Measurements from ENCODE around the gene ATXN1. TPM values are rescaled to one million over a fixed set of nuclear protein-coding genes. Genes with fewer than 3 reads are reported as not detected.
"Not testable (repeated sequence)": the region's sequence is repeated elsewhere in the genome, so short reads cannot be mapped to it uniquely, and the experiment has no call there.

The ATXN1 gene
- total RNA-seq, 1 experiment from 2014 or later, result 7.6 TPM

DNA sequence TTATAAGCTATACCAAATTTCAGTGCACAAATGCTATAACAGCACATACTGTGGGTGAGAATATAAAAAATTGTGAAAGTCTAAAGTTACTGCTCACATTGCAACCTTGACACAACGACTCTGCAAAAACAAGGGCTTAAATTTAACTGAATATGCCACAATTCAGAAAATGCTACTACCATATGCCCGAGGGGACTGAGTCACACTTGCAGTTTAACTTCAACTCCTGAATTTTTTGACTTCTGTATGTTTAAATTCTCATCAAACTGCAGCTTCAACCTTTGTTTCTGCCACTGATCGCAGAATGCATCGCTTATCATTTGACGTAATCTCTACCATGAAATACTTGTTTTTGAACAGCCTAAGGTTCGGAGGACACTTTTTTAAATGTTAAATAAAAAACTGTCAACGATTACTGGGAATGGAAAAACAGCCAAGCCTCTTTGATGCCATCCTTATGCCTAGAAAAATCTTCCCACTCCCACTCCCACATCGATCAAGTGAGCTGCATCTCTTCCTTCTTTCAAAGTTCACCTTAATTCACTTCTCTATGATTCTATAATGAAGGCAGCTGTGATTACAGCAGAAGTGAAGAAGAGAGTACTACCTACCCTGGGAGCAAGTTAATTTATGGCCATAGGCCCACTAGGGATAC, 136.5 kb downstream of the ATXN1 start:
- Histone ChIP-seq H3K4me3 (ENCODE audit: insufficient read depth, low read depth, low read length) (no peak overlapping the region), H3K27me3 (ENCODE audit: control insufficient read depth, insufficient read depth, low read length) (no peaks in the 10 kb centered on the region), H3K36me3 (replicated peaks; ENCODE audit: control insufficient read depth, insufficient read depth, low read length) (no peaks in the 10 kb centered on the region)
- no peak for DNase-seq

DNA sequence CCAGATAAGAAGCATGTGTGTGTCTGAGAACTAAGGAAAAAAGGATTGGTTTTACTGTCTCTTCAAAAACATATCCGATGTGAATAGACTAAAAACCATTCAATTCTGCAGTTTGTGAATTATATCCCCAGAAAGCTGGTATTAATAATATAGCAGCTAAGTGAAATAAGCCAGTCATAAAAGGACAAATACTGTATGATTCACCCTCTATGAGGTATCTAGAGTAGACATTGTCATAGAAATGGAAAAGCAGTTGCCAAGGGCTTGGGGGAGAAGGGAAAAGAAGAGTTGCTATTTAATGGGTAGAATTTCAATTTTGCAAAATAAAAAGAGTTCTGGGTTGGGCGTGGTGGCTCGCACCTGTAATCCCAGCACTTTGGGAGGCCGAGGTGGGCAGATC, 137.5 kb downstream of the ATXN1 start:
- Histone ChIP-seq H3K27me3 (ENCODE audit: control insufficient read depth, insufficient read depth, low read length) (no peaks in the 10 kb centered on the region), H3K4me3 (ENCODE audit: insufficient read depth, low read depth, low read length) (no peak overlapping the region), H3K36me3 (replicated peaks; ENCODE audit: control insufficient read depth, insufficient read depth, low read length) (no peaks in the 10 kb centered on the region)
- no peak for DNase-seq

DNA sequence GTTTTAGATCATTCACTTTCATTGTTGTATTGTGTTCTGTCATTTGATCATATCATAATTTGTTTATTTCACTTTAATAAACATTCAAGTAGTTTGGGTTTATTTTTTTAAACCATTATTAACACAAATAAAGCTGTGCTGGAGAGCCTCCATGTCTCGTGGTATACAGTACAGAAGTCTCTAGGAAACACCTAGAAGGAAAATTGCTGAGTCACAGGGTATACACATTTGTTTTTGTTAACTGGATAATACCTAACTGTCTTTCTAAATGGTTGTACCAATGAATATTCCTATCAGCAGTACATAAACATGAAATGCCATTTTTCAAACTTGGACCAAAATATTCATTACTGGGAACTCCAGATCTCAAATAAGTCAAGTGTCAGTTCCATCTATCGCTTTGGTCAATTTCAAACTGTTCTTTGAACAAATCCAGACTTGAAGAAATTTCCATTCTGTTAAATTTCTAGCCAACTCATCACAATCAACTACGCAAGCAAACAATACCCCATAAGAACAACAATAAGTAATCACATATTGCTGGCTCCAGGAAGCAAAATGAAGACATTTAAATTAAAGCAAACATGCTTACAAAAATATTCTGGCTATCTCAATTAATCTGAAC, 138.1 kb downstream of the ATXN1 start:
- DNase-seq, result no peak
- Histone ChIP-seq H3K27me3 (ENCODE audit: control insufficient read depth, insufficient read depth, low read length) (no peaks in the 10 kb centered on the region), H3K4me3 (ENCODE audit: insufficient read depth, low read depth, low read length) (no peak overlapping the region), H3K36me3 (replicated peaks; ENCODE audit: control insufficient read depth, insufficient read depth, low read length) (no peaks in the 10 kb centered on the region)

DNA sequence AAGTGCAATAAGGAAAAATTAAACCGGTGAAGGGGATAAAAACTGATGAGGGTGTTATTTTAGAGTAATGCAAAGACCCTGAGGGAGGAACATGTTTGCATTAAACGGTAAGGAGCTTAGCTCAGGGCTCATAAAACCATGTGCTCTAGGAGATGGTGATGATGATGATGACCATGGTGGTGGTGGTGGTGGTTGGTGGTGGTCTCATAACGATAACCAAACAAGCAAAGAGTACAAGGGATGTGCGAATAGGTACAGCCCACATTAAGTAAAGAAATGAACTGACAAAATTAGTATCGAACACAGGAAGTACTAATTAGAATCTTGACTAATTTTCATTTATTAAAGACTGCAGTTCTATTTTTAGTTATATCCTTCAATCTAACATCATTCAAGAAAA, 139.1 kb downstream of the ATXN1 start:
- no peak overlapping the region for H3K4me3 ChIP-seq (ENCODE audit: insufficient read depth, low read depth, low read length)
- H3K27me3 ChIP-seq (ENCODE audit: control insufficient read depth, insufficient read depth, low read length), result no peaks in the 10 kb centered on the region
- DNase-seq, result no peak
- H3K36me3 ChIP-seq (replicated peaks; ENCODE audit: control insufficient read depth, insufficient read depth, low read length), result no peaks in the 10 kb centered on the region

DNA sequence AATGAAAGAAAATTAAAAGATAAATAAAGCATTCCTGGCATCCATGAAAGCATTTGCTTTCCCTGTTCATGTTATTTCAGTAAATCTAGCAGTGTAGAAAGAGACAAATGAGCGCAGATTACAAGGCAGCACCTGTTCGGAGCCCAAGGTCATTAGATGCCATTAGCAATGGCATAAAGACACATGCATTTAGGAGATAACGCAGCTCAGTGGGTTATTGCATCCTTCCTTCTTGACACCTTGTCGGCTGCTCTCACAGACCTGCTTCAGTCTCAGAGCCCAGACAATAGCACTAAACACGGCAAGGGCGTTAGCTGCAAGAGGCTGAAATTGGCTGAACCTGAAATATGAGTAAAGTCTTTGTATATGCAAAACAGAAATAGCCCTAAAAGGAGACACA, 140.3 kb downstream of the ATXN1 start:
- DNase-seq, result no peak
- H3K36me3 ChIP-seq (replicated peaks; ENCODE audit: control insufficient read depth, insufficient read depth, low read length), result no peaks in the 10 kb centered on the region
- no peak overlapping the region for H3K4me3 ChIP-seq (ENCODE audit: insufficient read depth, low read depth, low read length)
- no peaks in the 10 kb centered on the region for H3K27me3 ChIP-seq (ENCODE audit: control insufficient read depth, insufficient read depth, low read length)

- H3K27me3 ChIP-seq (ENCODE audit: control insufficient read depth, insufficient read depth, low read length), result no peaks in the 10 kb centered on the region
- no peak for DNase-seq
- no peak overlapping the region for H3K4me3 ChIP-seq (ENCODE audit: insufficient read depth, low read depth, low read length)
- no peaks in the 10 kb centered on the region for H3K36me3 ChIP-seq (replicated peaks; ENCODE audit: control insufficient read depth, insufficient read depth, low read length)
Observed at GRCh38 chr6:16619777-16620176, 141.5 kb downstream of the ATXN1 start.

- no peak overlapping the region for H3K4me3 ChIP-seq (ENCODE audit: insufficient read depth, low read depth, low read length)
- H3K36me3 ChIP-seq (replicated peaks; ENCODE audit: control insufficient read depth, insufficient read depth, low read length), result no peaks in the 10 kb centered on the region
- DNase-seq, result no peak
- no peaks in the 10 kb centered on the region for H3K27me3 ChIP-seq (ENCODE audit: control insufficient read depth, insufficient read depth, low read length)
Observed at GRCh38 chr6:16618962-16619361, 142.3 kb downstream of the ATXN1 start.

DNA sequence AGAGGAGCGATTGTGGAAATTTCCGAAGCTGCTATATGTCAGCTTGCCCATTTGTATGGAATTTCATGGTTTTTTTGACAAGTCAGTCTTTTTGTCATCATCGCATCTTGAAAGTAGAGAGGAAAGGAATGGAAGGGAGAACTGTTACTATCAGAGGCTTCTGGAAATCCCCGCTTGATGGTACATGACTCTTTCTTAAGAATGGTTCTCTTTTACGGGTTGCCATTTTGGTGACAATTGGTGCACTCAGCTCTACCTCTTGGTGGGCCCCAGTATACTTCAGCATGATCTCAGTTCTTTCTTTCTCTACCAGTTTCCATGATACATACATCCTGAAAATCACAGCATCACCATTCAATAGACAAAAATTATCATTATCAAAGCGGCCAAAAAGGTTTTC, 146.0 kb downstream of the ATXN1 start:
- not testable (repeated sequence) for DNase-seq

GRCh38 chr6:16614143-16614542, 147.1 kb downstream of the ATXN1 start:
- H3K27me3 ChIP-seq (ENCODE audit: control insufficient read depth, insufficient read depth, low read length); DNase-seq; H3K36me3 ChIP-seq (replicated peaks; ENCODE audit: control insufficient read depth, insufficient read depth, low read length); H3K4me3 ChIP-seq (ENCODE audit: insufficient read depth, low read depth, low read length): not testable (repeated sequence)

More for the DNA sequence above, 146.0 kb downstream of the ATXN1 start:
- not testable (repeated sequence) for H3K27me3 ChIP-seq (ENCODE audit: control insufficient read depth, insufficient read depth, low read length); H3K4me3 ChIP-seq (ENCODE audit: insufficient read depth, low read depth, low read length); H3K36me3 ChIP-seq (replicated peaks; ENCODE audit: control insufficient read depth, insufficient read depth, low read length)

DNA sequence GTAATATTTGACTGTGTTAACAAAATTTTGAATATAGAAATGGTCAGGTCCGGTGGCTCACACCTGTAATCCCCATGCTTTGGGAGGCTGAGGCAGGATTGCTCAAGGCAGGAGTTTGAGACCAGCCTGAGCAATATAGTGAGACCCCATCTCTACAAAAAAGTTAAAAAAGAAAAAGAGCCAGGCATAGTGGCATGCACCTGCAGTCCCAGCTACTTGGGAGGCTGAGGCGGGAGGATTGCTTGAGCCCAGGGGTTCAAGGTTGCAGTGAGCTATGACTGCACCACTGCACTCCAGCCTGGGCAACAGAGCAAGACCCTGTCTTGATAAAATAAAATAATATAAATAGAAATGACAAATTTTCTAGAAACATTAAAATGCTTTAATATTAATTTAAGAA, 147.8 kb downstream of the ATXN1 start:
- not testable (repeated sequence) for DNase-seq; H3K27me3 ChIP-seq (ENCODE audit: control insufficient read depth, insufficient read depth, low read length); H3K36me3 ChIP-seq (replicated peaks; ENCODE audit: control insufficient read depth, insufficient read depth, low read length); H3K4me3 ChIP-seq (ENCODE audit: insufficient read depth, low read depth, low read length)

DNA sequence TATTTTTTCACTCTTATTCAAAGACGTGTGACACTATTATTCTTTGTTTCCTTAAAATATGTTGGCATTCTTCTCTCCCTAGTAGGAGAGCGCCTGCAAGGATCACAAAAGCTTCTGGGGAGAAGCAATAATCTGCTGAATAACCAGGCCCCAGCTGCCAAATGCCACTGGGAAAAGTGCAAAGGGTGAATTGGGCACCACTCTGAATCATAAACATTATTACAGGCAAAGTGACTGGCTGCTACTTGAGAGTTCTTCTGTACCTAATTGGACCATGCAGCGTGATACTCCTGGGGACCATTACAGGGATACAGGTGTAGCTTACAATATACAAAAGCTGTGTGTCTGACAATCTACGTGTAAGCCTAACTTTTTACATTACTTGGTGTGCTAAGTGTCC, 152.8 kb downstream of the ATXN1 start:
- no peak overlapping the region for H3K4me3 ChIP-seq (ENCODE audit: insufficient read depth, low read depth, low read length)
- no peaks in the 10 kb centered on the region for H3K27me3 ChIP-seq (ENCODE audit: control insufficient read depth, insufficient read depth, low read length)
- H3K36me3 ChIP-seq (replicated peaks; ENCODE audit: control insufficient read depth, insufficient read depth, low read length), result no peaks in the 10 kb centered on the region
- DNase-seq, result no peak

- Histone ChIP-seq H3K27me3 (ENCODE audit: control insufficient read depth, insufficient read depth, low read length) (no peaks in the 10 kb centered on the region), H3K36me3 (replicated peaks; ENCODE audit: control insufficient read depth, insufficient read depth, low read length) (no peaks in the 10 kb centered on the region), H3K4me3 (ENCODE audit: insufficient read depth, low read depth, low read length) (no peak overlapping the region)
- DNase-seq, result no peak
Observed at GRCh38 chr6:16602035-16602434, 159.2 kb downstream of the ATXN1 start.

- no peaks in the 10 kb centered on the region for H3K27me3 ChIP-seq (ENCODE audit: control insufficient read depth, insufficient read depth, low read length)
- no peak overlapping the region for H3K4me3 ChIP-seq (ENCODE audit: insufficient read depth, low read depth, low read length)
- H3K36me3 ChIP-seq (replicated peaks; ENCODE audit: control insufficient read depth, insufficient read depth, low read length), result no peaks in the 10 kb centered on the region
- no peak for DNase-seq
Observed at GRCh38 chr6:16600701-16601100, 160.6 kb downstream of the ATXN1 start.

DNA sequence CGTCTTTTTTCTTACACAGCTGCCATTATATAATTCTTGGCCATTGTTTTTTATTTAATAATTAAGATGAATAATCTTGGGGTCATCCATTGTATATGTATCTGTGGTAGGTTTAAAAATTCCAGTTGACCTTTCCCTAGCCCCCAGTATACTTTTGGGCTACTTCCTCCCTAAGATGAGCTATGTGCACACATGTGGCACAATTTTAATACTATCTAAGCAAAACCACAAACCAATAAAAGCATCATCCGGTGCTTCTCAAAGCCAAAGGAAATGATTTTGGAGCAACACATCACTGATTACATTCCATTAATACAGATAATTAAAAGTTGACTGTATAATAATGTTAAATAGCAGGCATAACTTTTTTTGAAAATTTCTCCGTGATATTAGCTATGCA, 161.2 kb downstream of the ATXN1 start:
- no peak for DNase-seq
- H3K36me3 ChIP-seq (replicated peaks; ENCODE audit: control insufficient read depth, insufficient read depth, low read length), result no peaks in the 10 kb centered on the region
- H3K4me3 ChIP-seq (ENCODE audit: insufficient read depth, low read depth, low read length), result no peak overlapping the region
- H3K27me3 ChIP-seq (ENCODE audit: control insufficient read depth, insufficient read depth, low read length), result no peaks in the 10 kb centered on the region

DNA sequence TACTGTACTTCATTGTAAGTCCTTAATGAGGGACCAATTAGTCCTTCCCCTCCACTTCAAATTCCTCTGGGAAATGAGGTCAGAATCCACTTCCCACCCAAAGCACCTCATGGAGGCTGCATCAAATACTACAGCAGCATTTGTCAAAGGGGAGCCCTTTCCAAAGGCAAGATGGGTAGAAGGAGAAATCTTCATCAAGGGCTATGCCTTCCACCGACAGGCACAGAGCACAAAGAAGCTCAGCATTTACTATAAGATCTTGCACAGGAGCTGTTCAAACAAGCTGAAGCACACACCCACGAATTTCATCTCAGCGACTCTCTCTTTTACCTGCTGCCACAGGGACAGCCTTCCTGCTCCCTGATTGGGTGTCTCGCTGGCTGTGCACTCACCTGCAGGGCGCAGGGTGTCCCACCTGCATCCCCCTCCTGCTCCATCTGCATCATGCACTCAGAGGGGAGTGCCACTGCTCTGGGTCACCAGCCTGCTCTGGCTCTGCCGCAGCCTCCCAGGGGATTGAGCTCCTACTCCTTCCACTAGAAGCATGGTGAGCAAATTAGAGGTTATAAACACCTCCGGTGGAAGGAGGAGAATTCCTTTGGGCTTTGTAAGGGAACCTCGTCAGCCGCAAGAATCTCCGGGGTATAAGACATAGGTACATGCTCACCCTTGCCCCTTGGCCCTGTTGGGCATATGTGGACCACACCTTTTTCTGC, 164.5 kb downstream of the ATXN1 start:
- H3K27me3 ChIP-seq (ENCODE audit: control insufficient read depth, insufficient read depth, low read length), result no peaks in the 10 kb centered on the region
- no peaks in the 10 kb centered on the region for H3K36me3 ChIP-seq (replicated peaks; ENCODE audit: control insufficient read depth, insufficient read depth, low read length)
- DNase-seq, result peak; percentile 18
- no peak overlapping the region for H3K4me3 ChIP-seq (ENCODE audit: insufficient read depth, low read depth, low read length)
